ENCODE data around the gene SIDT2.
"Not testable (repeated sequence)": the region's sequence is repeated elsewhere in the genome, so short reads cannot be mapped to it uniquely, and the experiment has no call there.

SIDT2 gene

GRCh38 chr11:117172724-117173421, 5.7 kb upstream of the SIDT2 start:
- DNase-seq: no peak

DNA sequence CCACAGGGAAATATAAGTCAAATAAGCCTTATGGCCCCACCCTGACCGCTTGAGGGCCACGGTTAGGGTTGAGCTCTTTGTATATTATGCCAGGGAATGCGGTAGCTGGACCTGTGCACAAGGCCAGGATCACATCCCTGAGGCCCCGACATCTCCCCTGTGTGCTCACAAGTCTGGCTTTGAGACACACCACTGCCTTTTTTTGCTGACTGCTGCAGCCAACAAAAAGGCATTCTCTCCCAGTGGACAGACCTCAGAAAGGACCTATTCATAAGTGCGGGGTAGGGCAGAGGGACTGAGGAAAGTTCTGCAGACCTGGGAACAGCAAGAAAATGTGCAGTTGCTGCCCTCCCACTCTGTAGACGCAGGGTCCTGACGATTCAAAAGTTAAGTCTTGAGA, 3.4 kb upstream of the SIDT2 start:
- DNase-seq: no peak

- DNase-seq: no peak
Observed at GRCh38 chr11:117175781-117176180, 2.8 kb upstream of the SIDT2 start.

- DNase-seq: no peak
Observed at GRCh38 chr11:117176186-117176585, 2.4 kb upstream of the SIDT2 start.

DNA sequence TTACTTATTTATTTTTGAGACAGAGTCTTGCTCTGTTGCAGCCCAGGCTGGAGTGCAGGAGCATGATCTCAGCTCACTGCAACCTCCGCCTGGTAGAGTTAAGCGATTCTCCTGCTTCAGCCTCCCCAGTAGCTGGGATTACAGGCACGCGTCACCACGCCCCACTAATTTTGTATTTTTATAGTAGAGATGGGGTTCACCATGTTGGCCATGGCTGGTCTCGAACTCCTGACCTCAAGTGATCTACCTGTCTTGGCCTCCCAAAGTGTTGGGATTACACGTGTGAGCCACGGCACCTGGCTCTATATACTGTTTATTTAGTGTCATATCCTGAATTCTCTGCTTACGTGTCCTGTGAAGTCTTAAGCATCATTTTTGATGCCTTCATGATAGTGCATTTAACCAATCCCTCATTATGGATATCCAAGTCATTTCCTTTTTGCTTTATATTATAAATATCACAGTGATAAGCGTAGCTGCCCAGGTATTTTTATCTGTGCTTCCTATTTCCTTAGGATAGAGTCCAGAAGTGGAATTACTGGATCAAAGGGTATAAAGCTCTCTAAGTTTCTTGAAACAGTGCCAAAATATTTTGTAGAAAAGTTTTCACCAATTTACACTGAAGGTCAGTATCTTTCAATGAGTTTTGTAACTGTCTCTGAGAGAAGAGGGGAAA, 871 bp upstream of the SIDT2 start:
- DNase-seq: no peak

GRCh38 chr11:117179048-117179999, 781 bp downstream of the SIDT2 start:
- DNase-seq: peak; percentile 33

DNA sequence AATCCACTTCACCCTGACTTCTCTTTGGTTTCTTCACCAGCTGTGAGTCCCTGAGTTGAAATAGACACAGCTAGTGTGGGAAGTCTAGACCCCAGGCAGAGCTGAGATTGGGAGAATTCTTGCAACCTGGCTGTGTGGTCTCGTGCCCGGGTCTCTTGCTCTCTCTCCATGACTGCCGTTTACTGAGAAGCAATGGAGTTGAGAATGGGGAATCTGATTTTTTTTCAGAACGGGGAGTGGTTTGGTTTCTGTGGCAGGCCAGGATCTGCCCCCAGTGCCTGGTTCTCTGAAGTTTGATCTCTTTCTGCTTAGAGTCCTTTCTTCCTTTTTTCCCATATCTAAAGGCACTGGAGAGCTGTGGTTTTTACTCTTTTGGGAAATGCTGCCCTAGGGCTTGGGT, 1.5 kb downstream of the SIDT2 start:
- no peak for DNase-seq

- peak; percentile 38 for DNase-seq
Observed at GRCh38 chr11:117180661-117181585, 2.4 kb downstream of the SIDT2 start.

- DNase-seq: no peak
Observed at GRCh38 chr11:117181586-117182550, 3.3 kb downstream of the SIDT2 start.

GRCh38 chr11:117182551-117182935, 4.0 kb downstream of the SIDT2 start:
- DNase-seq: no peak

DNA sequence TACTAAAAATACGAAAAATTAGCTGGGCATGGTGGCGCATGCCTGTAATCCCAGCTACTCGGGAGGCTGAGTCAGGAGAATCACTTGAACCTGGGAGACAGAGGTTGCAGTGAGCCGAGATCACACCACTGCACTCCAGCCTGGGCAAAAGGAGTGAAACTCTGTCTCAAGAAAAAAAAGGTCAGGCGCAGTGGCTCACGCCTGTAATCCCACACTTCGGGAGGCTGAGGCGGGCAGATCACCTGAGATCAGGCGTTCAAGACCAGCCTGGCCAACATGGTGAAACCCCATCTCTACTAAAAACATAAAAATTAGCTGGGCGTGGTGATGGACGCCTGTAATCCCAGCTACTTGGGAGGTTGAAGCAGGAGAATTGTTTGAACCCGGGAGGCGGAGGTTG, 4.6 kb downstream of the SIDT2 start:
- DNase-seq: not testable (repeated sequence)

DNA sequence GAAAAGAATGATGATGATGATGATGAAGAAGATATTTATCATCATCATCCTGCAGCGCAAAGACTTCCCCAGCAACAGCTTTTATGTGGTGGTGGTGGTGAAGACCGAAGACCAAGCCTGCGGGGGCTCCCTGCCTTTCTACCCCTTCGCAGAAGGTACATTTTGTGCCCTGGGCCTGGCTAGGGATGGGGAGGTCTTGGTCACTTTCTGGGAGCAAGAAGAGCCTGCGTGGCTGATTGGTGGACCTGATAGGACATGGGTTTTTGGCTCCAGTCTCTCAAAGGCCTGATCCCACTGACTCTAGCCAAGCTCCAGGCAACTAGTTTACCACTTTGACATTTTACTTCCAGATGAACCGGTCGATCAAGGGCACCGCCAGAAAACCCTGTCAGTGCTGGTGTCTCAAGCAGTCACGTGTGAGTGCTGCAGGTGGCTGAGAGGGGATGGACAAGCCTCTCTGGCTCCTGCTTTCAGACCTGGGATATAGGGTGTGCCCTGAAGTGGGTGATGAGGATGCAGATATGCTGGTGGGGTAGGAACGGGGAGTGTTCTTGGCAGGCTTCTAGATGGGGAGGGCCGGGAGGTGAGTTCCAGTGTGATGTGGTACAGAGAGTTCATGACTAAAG, 5.3 kb downstream of the SIDT2 start:
- DNase-seq: no peak

DNA sequence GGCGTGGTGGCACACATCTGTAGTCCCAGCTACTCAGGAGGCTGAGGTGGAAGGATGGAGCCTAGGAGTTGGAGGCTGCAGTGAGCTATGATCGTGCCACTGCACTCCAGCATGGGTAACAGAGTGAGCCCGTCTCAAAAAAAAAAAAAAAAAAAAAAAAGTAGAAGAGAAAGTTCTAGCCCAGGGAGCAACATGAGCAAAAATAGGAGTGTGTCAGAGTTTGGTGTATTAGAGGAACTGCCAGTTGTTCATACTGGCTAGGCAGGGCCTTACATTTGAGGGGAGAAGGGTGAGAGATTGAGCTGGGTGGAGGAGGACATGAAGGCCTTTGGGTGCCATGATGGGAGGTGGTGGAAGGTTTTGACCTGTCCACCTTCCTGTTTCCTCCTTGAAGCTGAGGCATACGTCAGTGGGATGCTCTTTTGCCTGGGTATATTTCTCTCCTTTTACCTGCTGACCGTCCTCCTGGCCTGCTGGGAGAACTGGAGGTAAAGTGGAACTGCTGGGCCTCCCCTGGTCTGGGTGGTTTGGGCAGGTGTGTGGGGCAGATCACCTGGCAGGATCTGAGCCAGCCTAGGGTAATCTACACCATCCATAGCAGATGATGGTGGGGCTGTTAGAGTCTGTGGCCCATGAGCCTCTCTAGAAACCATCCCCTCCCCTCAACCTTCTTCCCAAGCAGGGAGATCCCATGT, 7.3 kb downstream of the SIDT2 start:
- no peak for DNase-seq

- DNase-seq: no peak
Observed at GRCh38 chr11:117186431-117186761, 7.9 kb downstream of the SIDT2 start.

DNA sequence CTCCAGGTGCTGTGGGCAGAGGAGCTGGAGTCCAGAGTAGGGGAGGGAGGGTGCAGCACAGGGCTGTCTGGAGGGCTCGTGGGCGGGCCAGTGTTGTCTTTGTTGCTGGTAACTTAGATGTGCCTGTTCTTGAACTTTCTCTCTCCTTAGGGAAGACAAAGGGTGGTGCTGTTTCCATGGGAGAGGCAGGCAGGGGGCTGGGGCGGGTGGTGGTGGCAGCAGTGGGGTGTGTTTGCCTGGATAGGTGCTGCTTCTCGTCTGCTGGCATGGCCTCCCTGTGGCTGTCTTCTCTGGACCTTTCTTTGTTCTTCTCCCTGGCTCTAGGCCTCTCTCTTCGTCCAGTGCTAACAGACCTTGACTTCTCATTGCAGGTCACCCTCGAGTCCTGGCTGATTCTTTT, 8.5 kb downstream of the SIDT2 start:
- DNase-seq: no peak

DNA sequence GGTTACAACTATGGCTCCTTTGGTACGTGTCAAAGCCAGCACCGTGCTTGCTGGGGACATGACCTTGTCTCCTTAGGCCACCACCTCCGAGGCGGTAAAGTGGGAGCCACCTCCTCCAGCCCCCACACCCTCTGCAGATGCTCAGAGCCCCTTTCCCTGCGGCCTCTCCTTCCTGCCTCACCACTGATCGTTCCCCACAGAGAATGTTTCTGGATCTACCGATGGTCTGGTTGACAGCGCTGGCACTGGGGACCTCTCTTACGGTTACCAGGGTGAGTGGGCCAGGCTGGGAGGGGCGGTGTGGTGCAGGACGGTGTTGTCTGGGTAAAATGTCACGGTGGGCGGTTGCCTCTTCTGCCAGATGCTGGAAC, 8.9 kb downstream of the SIDT2 start:
- DNase-seq: no peak

DNA sequence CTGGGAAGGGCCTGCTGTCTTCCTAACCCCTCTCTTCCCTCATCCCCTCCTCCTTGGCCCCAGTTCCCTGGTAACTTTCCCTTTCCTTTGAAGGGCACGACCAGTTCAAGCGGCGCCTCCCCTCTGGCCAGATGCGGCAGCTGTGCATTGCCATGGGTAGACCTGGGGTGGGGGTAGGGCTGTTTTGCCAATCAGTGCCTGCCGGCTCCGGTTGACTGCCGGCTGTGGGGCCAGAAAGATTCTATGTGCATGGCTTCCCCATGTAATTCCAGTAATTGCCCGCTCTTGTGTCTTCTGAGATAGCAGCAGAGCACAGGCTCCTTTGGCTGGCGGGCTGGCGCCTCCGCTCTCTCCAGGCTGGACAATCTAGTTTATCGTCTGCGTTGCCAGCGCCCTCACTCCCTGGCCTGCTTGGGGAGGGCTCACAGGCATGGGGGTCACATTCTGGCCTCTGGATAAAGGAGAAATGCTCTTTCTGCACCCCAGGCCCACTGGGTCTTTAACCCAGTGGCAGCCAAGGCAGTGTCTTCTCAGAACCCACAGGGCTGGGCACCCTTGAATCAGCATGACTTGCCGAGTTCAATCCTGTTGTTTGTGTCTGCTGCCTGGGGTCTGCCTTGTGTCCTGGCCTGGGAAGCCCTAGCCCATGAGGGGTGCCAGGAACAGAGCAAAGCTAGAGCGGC, 9.4 kb downstream of the SIDT2 start:
- DNase-seq: no peak

DNA sequence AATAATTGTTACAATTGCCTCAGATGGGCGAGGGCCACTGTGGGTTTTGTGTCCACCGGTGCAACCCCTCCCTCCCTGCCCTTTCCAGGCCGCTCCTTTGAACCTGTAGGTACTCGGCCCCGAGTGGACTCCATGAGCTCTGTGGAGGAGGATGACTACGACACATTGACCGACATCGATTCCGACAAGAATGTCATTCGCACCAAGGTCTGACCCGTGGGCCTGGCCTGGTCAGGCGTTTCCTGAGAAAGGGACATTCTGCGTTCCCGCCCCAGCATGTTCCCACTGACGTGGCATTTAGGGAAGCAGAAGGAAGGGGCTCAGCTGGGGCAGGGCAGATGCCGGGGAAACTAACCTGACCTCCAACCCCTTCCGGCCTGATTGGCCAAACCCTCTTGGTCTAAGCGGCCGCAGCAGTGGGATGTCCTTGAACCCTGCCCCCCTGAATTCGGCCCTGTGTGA, 10.1 kb downstream of the SIDT2 start:
- no peak for DNase-seq

DNA sequence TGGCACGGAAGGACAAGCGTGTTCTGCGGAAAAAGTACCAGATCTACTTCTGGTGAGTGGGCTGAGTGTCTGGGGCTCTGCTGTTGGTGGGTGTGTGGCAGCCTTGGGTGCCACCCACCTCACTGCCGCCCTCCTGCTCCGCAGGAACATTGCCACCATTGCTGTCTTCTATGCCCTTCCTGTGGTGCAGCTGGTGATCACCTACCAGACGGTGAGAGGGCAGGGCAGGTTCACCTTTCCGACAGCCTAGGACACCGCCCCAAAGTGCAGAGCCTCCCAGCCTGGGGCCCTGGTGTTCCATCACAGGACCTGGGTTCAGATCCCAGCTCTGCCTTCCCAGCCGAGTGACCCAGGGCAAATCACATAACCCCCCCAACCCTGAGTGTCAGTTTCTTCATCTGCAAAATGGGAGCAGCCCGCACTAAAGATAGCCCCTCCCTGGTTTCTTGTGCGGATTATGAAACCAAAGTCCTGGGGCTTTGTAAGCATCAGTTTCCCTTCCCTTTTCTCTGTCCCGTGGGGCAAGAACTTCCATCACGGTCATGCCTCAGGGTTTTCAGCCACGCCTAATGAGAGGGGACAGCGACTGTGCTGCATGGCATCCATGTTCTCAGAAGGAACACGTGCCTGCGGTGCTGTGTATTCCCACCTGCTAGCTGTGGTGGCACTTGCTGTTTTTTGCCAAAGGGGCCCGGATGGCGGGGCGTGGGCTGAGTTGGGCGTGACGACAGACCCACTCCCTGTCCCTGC, 10.8 kb downstream of the SIDT2 start:
- DNase-seq: no peak
